DND-41 (cell line): ENCODE data around the gene JSRP1.

Experiments used
- ATAC-seq: fragments of 200-7000 bp; cut with Tn5 transposase; 3 replicates; pipeline ENCODE4 v1.9.1; 2021; ENCODE audit warnings: low read depth; ENCODE audit not compliant: insufficient read depth
- DNase-seq: peaks from one replicate; pipeline ENCODE4 v3.0.0-alpha.2; 2020
- H2AFZ ChIP-seq: 2 replicates; pipeline ENCODE4 v1.6.0; 2012; ENCODE audit warnings: low read depth, low read length
- H3K27ac ChIP-seq: 2 replicates; pipeline ENCODE4 v1.5.1; 2012; ENCODE audit warnings: low read length, inconsistent platforms
- H3K27me3 ChIP-seq: fragments of 200-600 bp; sonication (generic); 2 replicates; pipeline ENCODE4 v1.6.0; 2012; ENCODE audit warnings: low read length, mild to moderate bottlenecking, inconsistent platforms; ENCODE audit not compliant: insufficient read depth, poor library complexity
- H3K36me3 ChIP-seq: 2 replicates; pipeline ENCODE4 v1.5.1; 2012; ENCODE audit warnings: low read length, inconsistent platforms; ENCODE audit not compliant: insufficient read depth
- H3K4me1 ChIP-seq: 2 replicates; pipeline ENCODE4 v1.5.1; 2012; ENCODE audit warnings: mild to moderate bottlenecking, low read length; ENCODE audit not compliant: insufficient read depth
- H3K4me2 ChIP-seq: 2 replicates; pipeline ENCODE4 v1.6.0; 2012; ENCODE audit warnings: mild to moderate bottlenecking, moderate library complexity, low read length, inconsistent platforms; ENCODE audit not compliant: insufficient read depth
- H3K4me3 ChIP-seq, 2 experiments: fragments of 200-600 bp in 1 of 2; shearing (Covaris generic) in 1 of 2; 2 replicates each; pipeline ENCODE4 v1.5.1; 2012 to 2016; ENCODE audit warnings: inconsistent platforms in 2 of 2, low read length in 2 of 2, mild to moderate bottlenecking in 2 of 2, low read depth in 1 of 2, moderate library complexity in 1 of 2
- H3K79me2 ChIP-seq: 2 replicates; pipeline ENCODE4 v1.6.0; 2012; ENCODE audit warnings: low read length, inconsistent platforms; ENCODE audit not compliant: insufficient read depth
- H3K9ac ChIP-seq: 2 replicates; pipeline ENCODE4 v1.6.0; 2012; ENCODE audit warnings: low read depth, mild to moderate bottlenecking, inconsistent platforms, low read length, moderate library complexity
- H3K9me3 ChIP-seq: 2 replicates; pipeline ENCODE4 v1.5.1; 2012; ENCODE audit warnings: low read length, moderate library complexity, mild to moderate bottlenecking, inconsistent platforms; ENCODE audit not compliant: insufficient read depth, severe bottlenecking
- H4K20me1 ChIP-seq: 2 replicates; pipeline ENCODE4 v1.6.0; 2012; ENCODE audit warnings: low read length; ENCODE audit not compliant: insufficient read depth
- CTCF ChIP-seq: IDR thresholded peaks from 2 replicates; pipeline ENCODE4 v1.5.1; 2012; ENCODE audit warnings: borderline replicate concordance, low read length, moderate library complexity, mild to moderate bottlenecking; ENCODE audit not compliant: poor library complexity, severe bottlenecking; ENCODE audit errors: extremely low read depth
- EZH2 ChIP-seq: IDR thresholded peaks from 3 replicates; pipeline ENCODE4 v1.6.1; 2012; ENCODE audit warnings: borderline replicate concordance, low read depth, mild to moderate bottlenecking, moderate library complexity, low read length, inconsistent platforms; ENCODE audit not compliant: severe bottlenecking

The JSRP1 gene

GRCh38 chr19:2237869-2238153, 18.4 kb downstream of the JSRP1 start:
- Histone ChIP-seq H3K27me3 (no peaks in the 10 kb centered on the region), H3K36me3 (peaks cover 67% of the 10 kb centered on the region), H4K20me1 (peaks cover 76% of the 10 kb centered on the region), H3K4me3 (peak overlapping the region; percentile 64 to 90; a peak in 3 of 4 replicates), H3K9me3 (no peaks in the 10 kb centered on the region), H2AFZ (no peak overlapping the region), H3K4me2 (peak overlapping the region; percentile 82), H3K4me1 (peaks cover 75% of the 10 kb centered on the region), H3K79me2 (peaks cover 98% of the 10 kb centered on the region), H3K27ac (peak overlapping the region; percentile 96), H3K9ac (peak overlapping the region; percentile 99)
- no peak for DNase-seq
- TF ChIP-seq CTCF (no peak), EZH2 (no peak)
- no peak for ATAC-seq

- peaks cover 77% of the 10 kb centered on the region for H3K4me1 ChIP-seq
These were observed 19.0 kb downstream of the JSRP1 start for GRCh38 chr19:2237051-2237868.

DNA sequence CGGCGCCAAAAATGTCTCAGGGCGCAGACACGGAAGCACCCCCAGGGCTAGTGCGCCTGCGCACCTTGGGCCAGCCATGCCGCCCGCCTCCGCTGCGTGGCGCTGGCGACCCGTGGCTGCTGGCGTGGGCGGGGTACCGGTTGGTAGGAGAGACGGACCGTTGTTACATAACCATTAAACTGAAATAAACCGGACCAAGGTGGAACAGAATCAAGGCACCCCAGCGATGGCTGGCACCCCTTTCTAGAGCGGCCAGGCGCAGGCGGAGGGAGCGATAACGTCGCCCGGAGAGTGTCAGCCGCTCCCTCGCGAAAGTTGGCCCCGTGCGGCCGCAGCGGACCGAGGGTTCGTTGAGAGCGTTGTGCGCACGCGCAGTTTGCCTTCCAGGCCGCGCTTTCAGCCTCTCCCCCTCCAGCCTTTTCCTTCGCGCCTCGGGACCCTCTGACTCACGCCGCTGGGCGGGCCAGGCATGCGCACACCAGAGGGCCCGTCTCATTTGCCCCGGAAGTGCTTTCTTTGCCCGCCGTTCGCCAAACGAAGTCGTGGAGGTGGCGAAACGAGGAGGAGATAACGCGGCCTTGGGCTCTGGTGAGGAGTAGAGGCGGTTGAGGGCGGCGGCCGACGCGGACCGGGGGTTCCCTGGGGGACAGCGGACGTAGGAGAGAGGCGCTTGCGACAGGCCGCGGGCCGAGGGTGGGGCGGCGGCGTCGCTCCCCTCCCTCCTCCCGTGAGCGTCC, 19.7 kb downstream of the JSRP1 start, which contains the start of the genes PLEKHJ1 and SF3A2:
TSS of gene PLEKHJ1 (minus strand) at position 16 of the 737 bp plus-strand sequence. CDS start 81 bp downstream, outside the sequence.
TSS of gene SF3A2 (plus strand) at position 511 of the 737 bp plus-strand sequence. CDS start 6,595 bp downstream, outside the sequence.
- DNase-seq (peak; percentile 98), ATAC-seq (peak; percentile 75)
- H3K36me3 ChIP-seq = peaks cover 65% of the 10 kb centered on the region
- peak; percentile 100 for TF ChIP-seq CTCF
- no peak for TF ChIP-seq EZH2
- H3K4me2 ChIP-seq = peak within 1 kb of the TSS; percentile 82
- no peaks in the 10 kb centered on the region for H3K27me3 ChIP-seq
- H3K9me3 ChIP-seq = no peaks in the 10 kb centered on the region
- H3K27ac ChIP-seq = peak within 1 kb of the TSS; percentile 96
- H2AFZ ChIP-seq = peak within 1 kb of the TSS; percentile 87
- H3K79me2 ChIP-seq = peaks cover 97% of the 10 kb centered on the region
- peak within 1 kb of the TSS; percentile 64 to 90 for H3K4me3 ChIP-seq
- H4K20me1 ChIP-seq = peaks cover 73% of the 10 kb centered on the region
- H3K9ac ChIP-seq = peak within 1 kb of the TSS; percentile 99
- H3K4me1 ChIP-seq = peaks cover 71% of the 10 kb centered on the region

More at GRCh38 chr19:2237051-2237868, 19.0 kb downstream of the JSRP1 start:
- Histone ChIP-seq H4K20me1 (peaks cover 75% of the 10 kb centered on the region), H2AFZ (peak overlapping the region; percentile 77), H3K36me3 (peaks cover 67% of the 10 kb centered on the region), H3K27ac (peak overlapping the region; percentile 96), H3K9ac (peak overlapping the region; percentile 99), H3K27me3 (no peaks in the 10 kb centered on the region), H3K79me2 (peaks cover 98% of the 10 kb centered on the region), H3K9me3 (no peaks in the 10 kb centered on the region), H3K4me2 (peak overlapping the region; percentile 82), H3K4me3 (peak overlapping the region; percentile 64 to 90; a peak in 3 of 4 replicates)
- no peak for ATAC-seq
- TF ChIP-seq EZH2 (no peak), CTCF (no peak)
- no peak for DNase-seq
